H9 (cell line): ENCODE data around the gene TMEM204. TPM values are rescaled to one million over a fixed set of nuclear protein-coding genes. Genes with fewer than 3 reads are reported as not detected.

Source experiments
- DNase-seq: peaks from one replicate; pipeline ENCODE4 v3.0.0-alpha.2; 2017
- H2AFZ ChIP-seq: one replicate; pipeline ENCODE4 v1.6.1; 2013; ENCODE audit warnings: mild to moderate bottlenecking, low read length, control low read depth, moderate library complexity
- H2AK5ac ChIP-seq: 2 replicates; pipeline ENCODE4 v1.6.1; 2013; ENCODE audit warnings: low read length, control low read depth, mixed read lengths; ENCODE audit not compliant: insufficient read length
- H2BK120ac ChIP-seq: one replicate; pipeline ENCODE4 v1.6.1; 2013; ENCODE audit warnings: low read depth, mild to moderate bottlenecking, low read length, control low read depth, inconsistent platforms; ENCODE audit not compliant: poor library complexity, severe bottlenecking
- H2BK12ac ChIP-seq: 2 replicates; pipeline ENCODE4 v1.6.1; 2013; ENCODE audit warnings: low read length, control low read depth, mixed read lengths, low read depth; ENCODE audit not compliant: insufficient read length
- H2BK15ac ChIP-seq: 2 replicates; pipeline ENCODE4 v1.6.1; 2013; ENCODE audit warnings: low read depth, low read length, control low read depth
- H2BK20ac ChIP-seq: one replicate; pipeline ENCODE4 v1.6.1; 2013; ENCODE audit warnings: low read depth, mild to moderate bottlenecking, low read length, control low read depth, inconsistent platforms; ENCODE audit not compliant: poor library complexity, severe bottlenecking
- H2BK5ac ChIP-seq: 2 replicates; pipeline ENCODE4 v1.6.1; 2013; ENCODE audit warnings: low read length, control low read depth, mixed read lengths; ENCODE audit not compliant: insufficient read length
- H3K14ac ChIP-seq: 2 replicates; pipeline ENCODE4 v1.6.1; 2013; ENCODE audit warnings: low read length, control low read depth; ENCODE audit not compliant: insufficient read depth
- H3K18ac ChIP-seq: 2 replicates; pipeline ENCODE4 v1.6.1; 2013; ENCODE audit warnings: low read depth, mild to moderate bottlenecking, mixed read lengths, low read length, control low read depth; ENCODE audit not compliant: insufficient read length
- H3K23ac ChIP-seq: 2 replicates; pipeline ENCODE4 v1.6.1; 2013; ENCODE audit warnings: low read length, control low read depth, mixed read lengths, low read depth; ENCODE audit not compliant: insufficient read length
- H3K23me2 ChIP-seq: 2 replicates; pipeline ENCODE4 v1.6.1; 2013; ENCODE audit warnings: low read depth, mild to moderate bottlenecking, mixed read lengths, low read length, control low read depth; ENCODE audit not compliant: insufficient read length, poor library complexity, severe bottlenecking
- H3K27ac ChIP-seq: 2 replicates; pipeline ENCODE4 v1.5.1; 2013; ENCODE audit warnings: low read length, control low read depth, mixed read lengths, low read depth; ENCODE audit not compliant: insufficient read length
- H3K27me3 ChIP-seq: 2 replicates; pipeline ENCODE4 v1.6.1; 2013; ENCODE audit warnings: low read length, control low read depth, inconsistent platforms; ENCODE audit not compliant: insufficient read depth
- H3K4ac ChIP-seq: 2 replicates; pipeline ENCODE4 v1.6.1; 2013; ENCODE audit warnings: low read depth, mild to moderate bottlenecking, control low read depth, inconsistent platforms, low read length, moderate library complexity
- H3K4me1 ChIP-seq: 2 replicates; pipeline ENCODE4 v1.6.1; 2013; ENCODE audit warnings: low read length, control low read depth, inconsistent platforms; ENCODE audit not compliant: insufficient read depth
- H3K4me2 ChIP-seq: 2 replicates; pipeline ENCODE4 v1.6.1; 2013; ENCODE audit warnings: low read length, control low read depth, mixed read lengths; ENCODE audit not compliant: insufficient read length, insufficient read depth
- H3K56ac ChIP-seq: 2 replicates; pipeline ENCODE4 v1.6.1; 2013; ENCODE audit warnings: low read depth, mild to moderate bottlenecking, mixed read lengths, low read length, control low read depth; ENCODE audit not compliant: insufficient read length
- H3K79me1 ChIP-seq: 2 replicates; pipeline ENCODE4 v1.6.1; 2013; ENCODE audit warnings: low read depth, mild to moderate bottlenecking, moderate library complexity, low read length, control low read depth, inconsistent platforms; ENCODE audit not compliant: insufficient read depth, poor library complexity, severe bottlenecking
- H3K79me2 ChIP-seq: 2 replicates; pipeline ENCODE4 v1.6.1; 2013; ENCODE audit warnings: low read length, control low read depth, inconsistent platforms; ENCODE audit not compliant: insufficient read depth
- H3K9ac ChIP-seq: 2 replicates; pipeline ENCODE4 v1.6.1; 2013; ENCODE audit warnings: low read length, control low read depth, mixed read lengths; ENCODE audit not compliant: insufficient read length; ENCODE audit errors: extremely low read depth
- H3K9me3 ChIP-seq: one replicate; pipeline ENCODE4 v1.6.1; 2013; ENCODE audit warnings: low read depth, low read length, inconsistent platforms; ENCODE audit not compliant: control insufficient read depth
- H3T11ph ChIP-seq: one replicate; pipeline ENCODE4 v1.6.1; 2013; ENCODE audit warnings: mild to moderate bottlenecking, low read length, control low read depth, inconsistent platforms
- H4K20me1 ChIP-seq: one replicate; pipeline ENCODE4 v1.6.1; 2013; ENCODE audit not compliant: control insufficient read depth, insufficient read length, insufficient read depth
- H4K5ac ChIP-seq: 2 replicates; pipeline ENCODE4 v1.6.1; 2013; ENCODE audit warnings: low read depth, mild to moderate bottlenecking, mixed read lengths, low read length, control low read depth; ENCODE audit not compliant: insufficient read length
- H4K8ac ChIP-seq: replicated peaks from 2 replicates; pipeline ENCODE4 v1.6.1; 2013; ENCODE audit warnings: low read length, control low read depth, mixed read lengths, low read depth; ENCODE audit not compliant: insufficient read length
- H4K91ac ChIP-seq: 2 replicates; pipeline ENCODE4 v1.6.1; 2013; ENCODE audit warnings: low read depth, mild to moderate bottlenecking, moderate library complexity, mixed read lengths, low read length, control low read depth; ENCODE audit not compliant: insufficient read length
- H3K27ac Mint-ChIP-seq, 3 experiments: 2 replicates in 2 of 3; 3 replicates in 1 of 3; pipeline ENCODE4 v1.8.0; 2020 to 2021; ENCODE audit warnings: mixed read lengths in 3 of 3, mild to moderate bottlenecking in 1 of 3, moderate library complexity in 1 of 3
- H3K27me3 Mint-ChIP-seq: 2 replicates; pipeline ENCODE4 v1.8.0; 2021; ENCODE audit warnings: low read depth, mild to moderate bottlenecking, moderate library complexity, mixed read lengths
- H3K36me3 Mint-ChIP-seq, 3 experiments: 2 replicates in 2 of 3; 3 replicates in 1 of 3; pipeline ENCODE4 v1.8.0; 2020 to 2021; ENCODE audit warnings: low read depth in 3 of 3, mixed read lengths in 3 of 3; ENCODE audit not compliant: insufficient read depth in 1 of 3
- H3K4me1 Mint-ChIP-seq, 2 experiments: 2 replicates each; pipeline ENCODE4 v1.8.0; 2020; ENCODE audit warnings: mixed read lengths in 2 of 2
- H3K4me3 Mint-ChIP-seq, 2 experiments: 2 replicates in 1 of 2; 3 replicates in 1 of 2; pipeline ENCODE4 v1.8.0; 2020 to 2021; ENCODE audit warnings: mild to moderate bottlenecking in 2 of 2, mixed read lengths in 2 of 2, moderate library complexity in 1 of 2
- H3K9me3 Mint-ChIP-seq, 2 experiments: 2 replicates in 1 of 2; 3 replicates in 1 of 2; pipeline ENCODE4 v1.8.0; 2020; ENCODE audit warnings: mild to moderate bottlenecking in 2 of 2, mixed read lengths in 2 of 2, moderate library complexity in 1 of 2
- CTCF ChIP-seq: fragments of 200-600 bp; sonication (generic); conservative IDR thresholded peaks from 3 replicates; pipeline ENCODE4 v1.8.0; 2021; ENCODE audit warnings: antibody characterized with exemption, mild to moderate bottlenecking
- whole genome bisulfite sequencing: extraction: QIAGEN DNeasy Blood & Tissue Kit; methylation state at CpG from one replicate; pipeline ENCODE4 v1.1.7; 2013; ENCODE audit warnings: missing lambda C conversion rate, low lambda C conversion rate, mixed read lengths; ENCODE audit not compliant: insufficient read length; ENCODE audit errors: extremely low coverage; 5-methylcytosine and 5-hydroxymethylcytosine counted together
- total RNA-seq: library from RNA; stranded (reverse); gene quantifications from 2 replicates; pipeline ENCODE4 v1.2.1, GENCODE V29; 2021

The TMEM204 gene
- total RNA-seq, 1 experiment from 2014 or later: not detected

GRCh38 chr16:1497014-1497598, 36.4 kb upstream of the TMEM204 start:
- H3K27me3 Mint-ChIP-seq: no peaks in the 10 kb centered on the region; the same call in 1 of the 2 replicates
- Histone ChIP-seq H3K18ac (no peak overlapping the region), H3K56ac (no peak overlapping the region), H3K4me2 (no peak overlapping the region), H3K14ac (no peak overlapping the region), H3K4ac (no peak overlapping the region), H2BK15ac (no peak overlapping the region), H3K27ac (no peak overlapping the region), H4K20me1 (no peaks in the 10 kb centered on the region), H3T11ph (no peak overlapping the region), H4K5ac (no peak overlapping the region), H2BK120ac (no peak overlapping the region), H3K9ac (no peak overlapping the region), H2AFZ (no peak overlapping the region), H3K4me1 (no peaks in the 10 kb centered on the region; the same call in 1 of the 2 replicates), H3K27me3 (no peaks in the 10 kb centered on the region), H3K9me3 (no peaks in the 10 kb centered on the region), H3K79me1 (no peaks in the 10 kb centered on the region), H2BK20ac (no peak overlapping the region), H3K79me2 (no peaks in the 10 kb centered on the region; the same call in 1 of the 2 replicates), H3K23ac (no peak overlapping the region), H3K23me2 (peaks cover 3% of the 10 kb centered on the region), H4K91ac (no peak overlapping the region), H2BK12ac (no peak overlapping the region), H4K8ac (no peak overlapping the region), H2AK5ac (no peak overlapping the region), H2BK5ac (no peak overlapping the region)
- DNase-seq: no peak
- no peaks in the 10 kb centered on the region for H3K9me3 Mint-ChIP-seq
- TF ChIP-seq CTCF: no peak
- H3K27ac Mint-ChIP-seq: no peak overlapping the region
- H3K36me3 Mint-ChIP-seq: peaks cover 11 to 48% (median 46%) of the 10 kb centered on the region in 3 experiments; a peak in 6 of 7 replicates
- no CpG with 5 or more reads among the region's 21 CpGs for WGBS
- H3K4me3 Mint-ChIP-seq: no peak overlapping the region; a peak in 1 of 5 replicates
- peaks cover 4 to 12% of the 10 kb centered on the region in 2 experiments for H3K4me1 Mint-ChIP-seq
